GM21528 (cell line): ENCODE measurements around the gene ABR.

Experiments
- ATAC-seq: cut with Tn5 transposase; IDR thresholded peaks from one replicate; pipeline ENCODE4 v1.9.1; 2021; ENCODE audit warnings: mild to moderate bottlenecking, moderate library complexity; ENCODE audit not compliant: unreplicated experiment, low FRiP score

The ABR gene

GRCh38 chr17:1036171-1036844 is 143.5 kb downstream of the ABR start:
- no peak for ATAC-seq

GRCh38 chr17:1035546-1036170 is 144.1 kb downstream of the ABR start:
- no peak for ATAC-seq

GRCh38 chr17:1034652-1035210 is 145.1 kb downstream of the ABR start:
- ATAC-seq, result no peak

GRCh38 chr17:1033503-1033902 is 146.3 kb downstream of the ABR start:
- ATAC-seq, result no peak

GRCh38 chr17:1032391-1032790 is 147.4 kb downstream of the ABR start:
- ATAC-seq, result no peak

GRCh38 chr17:1031711-1032110 is 148.1 kb downstream of the ABR start:
- no peak for ATAC-seq

GRCh38 chr17:1030684-1031532 is 148.9 kb downstream of the ABR start:
- no peak for ATAC-seq

GRCh38 chr17:1029922-1030644 is 149.7 kb downstream of the ABR start:
- ATAC-seq, result no peak

GRCh38 chr17:1029196-1029921 is 150.4 kb downstream of the ABR start:
- ATAC-seq, result no peak

- no peak for ATAC-seq
Measured at GRCh38 chr17:1027044-1027443, 152.7 kb downstream of the ABR start.

GRCh38 chr17:1026599-1026975 is 153.2 kb downstream of the ABR start:
- ATAC-seq, result no peak

- ATAC-seq, result no peak
Measured at GRCh38 chr17:1025733-1026598, 153.8 kb downstream of the ABR start.

- ATAC-seq, result no peak
Measured at GRCh38 chr17:1024076-1024475, 155.7 kb downstream of the ABR start.

- no peak for ATAC-seq
Measured at GRCh38 chr17:1022278-1023024, 157.3 kb downstream of the ABR start.

GRCh38 chr17:1021147-1021546 is 158.6 kb downstream of the ABR start:
- ATAC-seq, result no peak

GRCh38 chr17:1019451-1019850 is 160.3 kb downstream of the ABR start:
- ATAC-seq, result no peak

GRCh38 chr17:1018547-1018946 is 161.2 kb downstream of the ABR start:
- ATAC-seq, result no peak

GRCh38 chr17:1013729-1014090 is 166.1 kb downstream of the ABR start:
- no peak for ATAC-seq
